ENCODE data around the gene IL2RG.

Gene IL2RG

DNA sequence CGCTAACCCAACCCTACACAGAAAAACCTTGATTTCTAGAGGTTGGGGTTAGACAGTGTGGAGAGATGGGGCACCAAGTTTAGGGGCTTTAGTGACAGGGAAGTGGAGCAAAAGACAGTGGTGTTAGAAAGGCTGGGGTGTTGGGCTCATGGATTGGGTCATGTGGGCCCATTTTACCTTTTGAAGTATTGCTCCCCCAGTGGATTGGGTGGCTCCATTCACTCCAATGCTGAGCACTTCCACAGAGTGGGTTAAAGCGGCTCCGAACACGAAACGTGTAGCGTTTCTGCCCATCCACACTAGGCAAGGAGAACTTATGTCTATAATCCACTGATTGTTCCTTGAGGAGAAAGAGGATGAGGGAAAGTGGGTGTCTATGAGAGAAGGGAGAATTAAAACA, 2.3 kb downstream of the IL2RG start:
- H3K36me3 ChIP-seq (ENCODE audit: control insufficient read depth in 1 of 2, insufficient read depth in 2 of 2, low read length in 2 of 2), result no peaks in the 10 kb centered on the region
- H3K4me3 ChIP-seq (ENCODE audit: low read depth in 1 of 2, low read length in 2 of 2), result no peak overlapping the region

DNA sequence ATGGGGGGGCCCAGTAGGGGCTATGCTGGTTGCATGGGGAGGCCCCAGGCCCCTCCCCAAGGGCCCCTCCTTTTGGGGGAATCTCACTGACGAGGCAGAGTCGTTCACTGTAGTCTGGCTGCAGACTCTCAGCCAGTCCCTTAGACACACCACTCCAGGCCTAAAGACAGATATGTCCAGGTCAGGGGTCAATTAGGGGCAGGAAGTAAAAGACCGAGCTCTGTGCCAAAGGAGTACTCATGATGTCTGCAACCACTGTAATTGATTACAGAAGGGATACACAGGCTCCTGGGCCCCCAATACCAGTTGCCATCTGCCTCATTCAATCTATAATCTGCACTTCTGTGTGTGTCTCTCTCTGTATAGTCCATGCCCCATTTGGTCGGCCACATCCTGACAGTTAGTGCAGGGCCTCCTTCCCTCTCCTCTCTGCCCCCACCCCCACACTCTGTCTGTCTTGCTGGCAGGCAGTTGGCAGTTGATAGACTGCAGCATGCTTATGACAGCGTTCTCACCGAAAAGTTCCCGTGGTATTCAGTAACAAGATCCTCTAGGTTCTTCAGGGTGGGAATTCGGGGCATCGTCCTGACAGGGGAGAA, 3.5 kb downstream of the IL2RG start:
- Histone ChIP-seq H3K9ac (ENCODE audit: low read depth in 1 of 2, low read length in 2 of 2) (no peak overlapping the region), H3K4me3 (ENCODE audit: low read depth in 1 of 2, low read length in 2 of 2) (no peak overlapping the region), H3K4me1 (ENCODE audit: control insufficient read depth in 1 of 2, insufficient read depth in 2 of 2, low read length in 2 of 2) (peaks cover 15 to 24% of the 10 kb centered on the region in 2 donors)

More for the DNA sequence above, 2.3 kb downstream of the IL2RG start:
- no peaks in the 10 kb centered on the region for H3K27me3 ChIP-seq (ENCODE audit: control insufficient read depth in 1 of 2, insufficient read depth in 2 of 2, low read length in 2 of 2)
- no peak overlapping the region for H3K27ac ChIP-seq (ENCODE audit: low read depth, low read length)
- no peaks in the 10 kb centered on the region for H3K9me3 ChIP-seq (ENCODE audit: control insufficient read depth in 1 of 2, low read length in 2 of 2)
- H3K9ac ChIP-seq (ENCODE audit: low read depth in 1 of 2, low read length in 2 of 2), result no peak overlapping the region
- H3K4me1 ChIP-seq (ENCODE audit: control insufficient read depth in 1 of 2, insufficient read depth in 2 of 2, low read length in 2 of 2), result peaks cover 7 to 18% of the 10 kb centered on the region in 2 donors

DNA sequence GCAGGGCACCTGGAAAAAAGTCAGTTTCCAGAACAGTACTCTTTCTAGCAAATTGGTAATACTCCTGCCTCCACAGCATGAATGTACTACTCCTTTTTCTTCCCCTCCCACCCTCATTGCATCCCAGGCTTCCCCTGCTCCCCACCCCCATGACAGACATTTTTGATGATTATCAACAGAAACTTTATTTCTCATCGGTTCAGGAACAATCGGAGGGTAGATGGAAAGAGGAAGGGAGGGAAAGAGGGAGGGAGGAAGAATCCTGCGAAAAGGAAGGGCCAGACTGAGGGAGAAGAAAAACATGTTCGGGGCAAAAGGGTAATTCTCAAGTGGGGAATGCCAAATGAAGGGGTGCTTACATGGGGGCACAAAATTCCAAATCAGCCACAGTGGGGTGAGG, 4.1 kb downstream of the IL2RG start:
- Histone ChIP-seq H3K4me3 (ENCODE audit: low read depth in 1 of 2, low read length in 2 of 2) (no peak overlapping the region), H3K36me3 (ENCODE audit: control insufficient read depth in 1 of 2, insufficient read depth in 2 of 2, low read length in 2 of 2) (no peaks in the 10 kb centered on the region), H3K27me3 (ENCODE audit: control insufficient read depth in 1 of 2, insufficient read depth in 2 of 2, low read length in 2 of 2) (no peaks in the 10 kb centered on the region), H3K27ac (ENCODE audit: low read depth, low read length) (no peak overlapping the region), H3K4me1 (ENCODE audit: control insufficient read depth in 1 of 2, insufficient read depth in 2 of 2, low read length in 2 of 2) (peaks cover 15 to 23% of the 10 kb centered on the region in 2 donors), H3K9me3 (ENCODE audit: control insufficient read depth in 1 of 2, low read length in 2 of 2) (no peaks in the 10 kb centered on the region), H3K9ac (ENCODE audit: low read depth in 1 of 2, low read length in 2 of 2) (no peak overlapping the region)

More for the DNA sequence above, 3.5 kb downstream of the IL2RG start:
- no peaks in the 10 kb centered on the region for H3K9me3 ChIP-seq (ENCODE audit: control insufficient read depth in 1 of 2, low read length in 2 of 2)
- H3K27ac ChIP-seq (ENCODE audit: low read depth, low read length), result no peak overlapping the region
- no peaks in the 10 kb centered on the region for H3K36me3 ChIP-seq (ENCODE audit: control insufficient read depth in 1 of 2, insufficient read depth in 2 of 2, low read length in 2 of 2)
- H3K27me3 ChIP-seq (ENCODE audit: control insufficient read depth in 1 of 2, insufficient read depth in 2 of 2, low read length in 2 of 2), result no peaks in the 10 kb centered on the region

DNA sequence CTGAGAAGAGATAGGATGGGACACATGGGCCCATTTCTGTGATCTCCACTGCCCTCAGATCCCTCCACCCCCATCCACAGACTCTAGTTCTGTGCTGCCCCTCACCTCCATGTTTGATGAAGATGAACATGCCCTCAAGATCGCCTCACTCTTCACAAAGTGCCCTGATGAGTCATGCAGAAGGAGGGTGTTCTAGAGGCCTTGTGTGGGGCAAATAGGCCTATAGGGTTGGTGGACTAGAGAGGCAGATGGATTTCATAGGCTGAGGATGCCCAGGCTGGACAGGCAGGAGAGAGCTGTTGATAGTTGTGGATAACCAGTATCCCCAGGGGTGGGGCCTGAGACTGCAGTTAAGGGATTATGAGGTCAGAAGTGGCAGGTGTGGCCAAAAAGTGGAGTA, 5.0 kb downstream of the IL2RG start, which contains the start of gene CXorf65:
TSS of gene CXorf65 (minus strand) at position 314 of the 400 bp plus-strand sequence. CDS start at position 130, 184 bp downstream.
- Histone ChIP-seq H3K4me1 (ENCODE audit: control insufficient read depth in 1 of 2, insufficient read depth in 2 of 2, low read length in 2 of 2) (peaks cover 15 to 16% of the 10 kb centered on the region in 2 donors), H3K27ac (ENCODE audit: low read depth, low read length) (no peak within 1 kb of the TSS), H3K9ac (ENCODE audit: low read depth in 1 of 2, low read length in 2 of 2) (no peak within 1 kb of the TSS), H3K9me3 (ENCODE audit: control insufficient read depth in 1 of 2, low read length in 2 of 2) (no peaks in the 10 kb centered on the region), H3K27me3 (ENCODE audit: control insufficient read depth in 1 of 2, insufficient read depth in 2 of 2, low read length in 2 of 2) (no peaks in the 10 kb centered on the region), H3K4me3 (ENCODE audit: low read depth in 1 of 2, low read length in 2 of 2) (no peak within 1 kb of the TSS), H3K36me3 (ENCODE audit: control insufficient read depth in 1 of 2, insufficient read depth in 2 of 2, low read length in 2 of 2) (peaks cover 0 to 3% of the 10 kb centered on the region in 2 donors)

DNA sequence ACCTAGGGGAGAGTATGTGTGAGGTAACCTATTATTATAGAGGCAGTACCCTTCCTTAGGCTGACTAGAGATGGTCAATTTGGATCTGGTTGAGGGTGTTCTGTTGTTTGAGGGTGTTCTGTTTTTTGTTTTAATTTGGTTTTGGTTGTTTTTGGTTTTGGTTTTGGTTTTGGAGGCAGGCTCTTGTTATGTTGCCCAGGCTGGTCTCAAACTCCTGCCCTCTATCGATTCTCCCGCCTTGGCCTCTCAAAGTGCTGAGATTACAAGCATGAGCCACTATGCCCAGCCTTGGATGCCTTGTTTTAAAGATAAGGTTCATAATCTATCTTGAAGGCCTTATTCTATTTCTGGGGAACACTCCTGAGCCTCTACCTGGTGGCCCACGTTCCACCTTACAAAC, 5.7 kb downstream of the IL2RG start:
- Histone ChIP-seq H3K27ac (ENCODE audit: low read depth, low read length) (no peak overlapping the region), H3K4me3 (ENCODE audit: low read depth in 1 of 2, low read length in 2 of 2) (no peak overlapping the region), H3K4me1 (ENCODE audit: control insufficient read depth in 1 of 2, insufficient read depth in 2 of 2, low read length in 2 of 2) (peaks cover 13 to 15% of the 10 kb centered on the region in 2 donors), H3K9me3 (ENCODE audit: control insufficient read depth in 1 of 2, low read length in 2 of 2) (no peaks in the 10 kb centered on the region), H3K27me3 (ENCODE audit: control insufficient read depth in 1 of 2, insufficient read depth in 2 of 2, low read length in 2 of 2) (no peaks in the 10 kb centered on the region), H3K9ac (ENCODE audit: low read depth in 1 of 2, low read length in 2 of 2) (no peak overlapping the region), H3K36me3 (ENCODE audit: control insufficient read depth in 1 of 2, insufficient read depth in 2 of 2, low read length in 2 of 2) (peaks cover 0 to 3% of the 10 kb centered on the region in 2 donors)

DNA sequence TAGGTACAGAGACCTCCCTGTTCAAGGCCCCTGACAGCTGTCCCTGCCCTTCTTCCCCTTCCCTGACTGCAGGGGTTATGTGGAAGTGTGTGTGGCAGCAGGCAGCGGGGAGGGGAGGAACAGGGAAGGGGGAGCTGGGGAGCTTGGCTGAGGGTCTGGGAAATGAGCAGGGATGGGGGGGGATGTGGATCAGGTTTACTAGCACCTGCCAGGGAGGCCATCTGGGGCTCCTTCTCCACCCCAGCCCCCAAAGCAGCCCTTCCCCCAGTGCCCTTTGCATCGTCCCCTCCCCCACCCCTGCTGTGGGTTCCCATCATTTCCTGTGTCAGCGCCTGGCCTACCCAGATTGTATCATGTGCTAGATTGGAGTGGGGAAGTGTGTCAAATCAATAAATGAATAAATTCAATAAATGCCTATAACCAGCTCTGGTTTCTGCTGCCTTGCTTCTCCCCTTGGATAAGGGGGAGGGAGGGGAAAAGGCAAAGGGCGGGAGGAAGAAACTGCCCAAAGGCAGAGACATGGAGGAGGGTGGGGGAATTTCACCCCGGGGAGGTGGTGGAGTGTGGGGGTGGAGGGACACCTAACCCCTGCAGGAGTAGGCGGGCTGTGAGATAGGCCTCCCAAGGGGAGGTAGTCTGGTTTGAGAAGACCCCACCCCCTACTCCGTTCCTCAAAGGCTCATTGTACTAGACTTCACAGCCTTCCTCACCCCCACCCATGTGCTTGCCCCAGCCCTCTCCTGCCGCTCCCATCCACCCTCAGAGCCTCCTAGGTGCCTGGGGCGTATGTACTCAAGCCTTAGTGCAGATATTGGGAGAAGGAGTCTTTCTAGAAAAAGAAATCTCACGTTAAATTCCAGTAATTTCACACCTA, 8.0 kb downstream of the IL2RG start:
- peak overlapping the region; percentile 16 to 43 for H3K4me3 ChIP-seq (ENCODE audit: low read depth in 1 of 2, low read length in 2 of 2)
- peaks cover 0 to 3% of the 10 kb centered on the region in 2 donors for H3K36me3 ChIP-seq (ENCODE audit: control insufficient read depth in 1 of 2, insufficient read depth in 2 of 2, low read length in 2 of 2)
- H3K27me3 ChIP-seq (ENCODE audit: control insufficient read depth in 1 of 2, insufficient read depth in 2 of 2, low read length in 2 of 2), result no peaks in the 10 kb centered on the region
- H3K4me1 ChIP-seq (ENCODE audit: control insufficient read depth in 1 of 2, insufficient read depth in 2 of 2, low read length in 2 of 2), result peaks cover 15 to 16% of the 10 kb centered on the region in 2 donors
- peak overlapping the region; percentile 42 for H3K27ac ChIP-seq (ENCODE audit: low read depth, low read length)
- H3K9ac ChIP-seq (ENCODE audit: low read depth in 1 of 2, low read length in 2 of 2), result peak overlapping the region in 1 of 2 donors; percentile 24
- H3K9me3 ChIP-seq (ENCODE audit: control insufficient read depth in 1 of 2, low read length in 2 of 2), result no peaks in the 10 kb centered on the region

DNA sequence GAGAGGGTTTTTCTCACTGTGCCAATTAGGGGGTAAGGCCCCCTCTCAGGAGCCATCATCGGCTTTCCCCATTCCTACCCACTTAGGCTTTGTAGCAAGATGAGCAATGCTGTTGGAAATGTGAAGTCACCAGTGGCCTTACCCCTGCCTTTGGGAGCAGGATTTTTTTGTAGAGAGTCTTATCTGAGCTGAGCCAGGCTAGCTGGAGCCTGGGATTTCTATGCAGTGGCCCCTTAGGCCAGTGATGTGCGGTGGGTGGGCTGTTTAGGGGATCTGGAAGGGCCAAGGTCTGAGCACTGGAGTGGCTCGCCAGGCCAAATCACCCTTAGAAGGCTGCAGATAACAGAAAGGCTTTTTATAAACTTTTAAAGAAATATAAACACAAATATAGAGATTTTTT, 9.1 kb downstream of the IL2RG start:
- H3K27ac ChIP-seq (ENCODE audit: low read depth, low read length), result no peak overlapping the region
- H3K9me3 ChIP-seq (ENCODE audit: control insufficient read depth in 1 of 2, low read length in 2 of 2), result no peaks in the 10 kb centered on the region
- H3K9ac ChIP-seq (ENCODE audit: low read depth in 1 of 2, low read length in 2 of 2), result no peak overlapping the region
- peaks cover 0 to 3% of the 10 kb centered on the region in 2 donors for H3K36me3 ChIP-seq (ENCODE audit: control insufficient read depth in 1 of 2, insufficient read depth in 2 of 2, low read length in 2 of 2)
- H3K27me3 ChIP-seq (ENCODE audit: control insufficient read depth in 1 of 2, insufficient read depth in 2 of 2, low read length in 2 of 2), result no peaks in the 10 kb centered on the region
- no peak overlapping the region for H3K4me3 ChIP-seq (ENCODE audit: low read depth in 1 of 2, low read length in 2 of 2)
- H3K4me1 ChIP-seq (ENCODE audit: control insufficient read depth in 1 of 2, insufficient read depth in 2 of 2, low read length in 2 of 2), result peaks cover 21 to 22% of the 10 kb centered on the region in 2 donors

DNA sequence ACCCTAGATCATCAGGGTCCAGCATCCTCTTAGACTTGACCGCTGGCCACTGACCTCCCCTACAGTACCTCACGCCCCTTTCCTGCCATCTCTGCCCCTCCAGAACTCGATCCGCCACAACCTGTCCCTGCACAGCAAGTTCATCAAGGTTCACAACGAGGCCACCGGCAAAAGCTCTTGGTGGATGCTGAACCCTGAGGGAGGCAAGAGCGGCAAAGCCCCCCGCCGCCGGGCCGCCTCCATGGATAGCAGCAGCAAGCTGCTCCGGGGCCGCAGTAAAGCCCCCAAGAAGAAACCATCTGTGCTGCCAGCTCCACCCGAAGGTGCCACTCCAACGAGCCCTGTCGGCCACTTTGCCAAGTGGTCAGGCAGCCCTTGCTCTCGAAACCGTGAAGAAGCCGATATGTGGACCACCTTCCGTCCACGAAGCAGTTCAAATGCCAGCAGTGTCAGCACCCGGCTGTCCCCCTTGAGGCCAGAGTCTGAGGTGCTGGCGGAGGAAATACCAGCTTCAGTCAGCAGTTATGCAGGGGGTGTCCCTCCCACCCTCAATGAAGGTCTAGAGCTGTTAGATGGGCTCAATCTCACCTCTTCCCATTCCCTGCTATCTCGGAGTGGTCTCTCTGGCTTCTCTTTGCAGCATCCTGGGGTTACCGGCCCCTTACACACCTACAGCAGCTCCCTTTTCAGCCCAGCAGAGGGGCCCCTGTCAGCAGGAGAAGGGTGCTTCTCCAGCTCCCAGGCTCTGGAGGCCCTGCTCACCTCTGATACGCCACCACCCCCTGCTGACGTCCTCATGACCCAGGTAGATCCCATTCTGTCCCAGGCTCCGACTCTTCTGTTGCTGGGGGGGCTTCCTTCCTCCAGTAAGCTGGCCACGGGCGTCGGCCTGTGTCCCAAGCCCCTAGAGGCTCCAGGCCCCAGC, 10.5 kb downstream of the IL2RG start:
- Histone ChIP-seq H3K9ac (ENCODE audit: low read depth in 1 of 2, low read length in 2 of 2) (no peak overlapping the region), H3K27me3 (ENCODE audit: control insufficient read depth in 1 of 2, insufficient read depth in 2 of 2, low read length in 2 of 2) (no peaks in the 10 kb centered on the region), H3K4me3 (ENCODE audit: low read depth in 1 of 2, low read length in 2 of 2) (no peak overlapping the region), H3K27ac (ENCODE audit: low read depth, low read length) (no peak overlapping the region), H3K4me1 (ENCODE audit: control insufficient read depth in 1 of 2, insufficient read depth in 2 of 2, low read length in 2 of 2) (peaks cover 21 to 28% of the 10 kb centered on the region in 2 donors), H3K36me3 (ENCODE audit: control insufficient read depth in 1 of 2, insufficient read depth in 2 of 2, low read length in 2 of 2) (peaks cover 0 to 3% of the 10 kb centered on the region in 2 donors), H3K9me3 (ENCODE audit: control insufficient read depth in 1 of 2, low read length in 2 of 2) (no peaks in the 10 kb centered on the region)

DNA sequence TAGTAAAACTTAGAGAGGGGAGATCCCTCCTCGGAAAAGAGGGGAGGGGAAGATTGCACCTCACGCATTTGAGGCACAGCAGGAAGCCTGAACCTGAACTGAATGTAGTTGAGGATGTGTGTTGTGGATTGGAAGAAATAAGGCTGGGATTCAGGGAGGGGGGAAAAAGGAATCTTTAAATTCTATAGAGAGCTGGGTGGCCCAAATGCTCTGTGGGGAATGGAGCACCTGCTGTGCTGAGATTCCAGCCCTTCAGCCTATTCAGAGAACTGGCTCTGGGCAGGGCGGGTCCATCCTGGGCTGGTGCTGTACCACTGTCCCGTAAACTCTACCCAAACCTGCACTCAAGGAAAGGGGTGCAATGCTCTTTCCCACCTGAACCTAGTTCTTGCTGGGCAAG, 11.6 kb downstream of the IL2RG start:
- Histone ChIP-seq H3K4me1 (ENCODE audit: control insufficient read depth in 1 of 2, insufficient read depth in 2 of 2, low read length in 2 of 2) (peaks cover 25 to 33% of the 10 kb centered on the region in 2 donors), H3K4me3 (ENCODE audit: low read depth in 1 of 2, low read length in 2 of 2) (no peak overlapping the region), H3K9me3 (ENCODE audit: control insufficient read depth in 1 of 2, low read length in 2 of 2) (no peaks in the 10 kb centered on the region), H3K27me3 (ENCODE audit: control insufficient read depth in 1 of 2, insufficient read depth in 2 of 2, low read length in 2 of 2) (no peaks in the 10 kb centered on the region), H3K9ac (ENCODE audit: low read depth in 1 of 2, low read length in 2 of 2) (no peak overlapping the region), H3K36me3 (ENCODE audit: control insufficient read depth in 1 of 2, insufficient read depth in 2 of 2, low read length in 2 of 2) (peaks cover 0 to 3% of the 10 kb centered on the region in 2 donors), H3K27ac (ENCODE audit: low read depth, low read length) (no peak overlapping the region)

All from duodenal mucosa (tissue), 2 donors.